H1 (cell line): Measurements from ENCODE around the gene RAB33A. TPM values are rescaled to one million over a fixed set of nuclear protein-coding genes. Genes with fewer than 3 reads are reported as not detected.
A peak's percentile ranks its signal among the peaks of the same experiment; 100 is the strongest.

ENCODE experiments used
- CTCF ChIA-PET: fragments of 300-600 bp; sonication (Branson Sonifier 250); formaldehyde crosslinking; loops from one replicate; lab custom pipeline; 2021; ENCODE audit not compliant: partially characterized antibody; lab: Charles Lee
- POLR2A ChIA-PET: fragments of 300-600 bp; sonication (Branson Sonifier 250); formaldehyde crosslinking; loops from one replicate; lab custom pipeline; 2021; ENCODE audit warnings: inconsistent platforms; ENCODE audit not compliant: partially characterized antibody; lab: Charles Lee
- DNase-seq, 2 experiments: peaks; one replicate each; pipeline versions ENCODE4 v3.0.0 to v3.0.0-alpha.2; 2010 to 2022; ENCODE audit warnings: low spot score in 2 of 2, low read depth in 1 of 2, mixed read lengths in 1 of 2
- FAIRE-seq: peaks from 2 replicates; lab custom pipeline; 2011; peaks lifted over from hg19 to GRCh38; lab: Jason Lieb, UNC
- H2AFZ ChIP-seq: 2 replicates; pipeline ENCODE4 v1.8.1; 2012; ENCODE audit warnings: low read length, inconsistent platforms
- H2AK5ac ChIP-seq: 2 replicates; pipeline ENCODE4 v1.6.1; 2013; ENCODE audit warnings: low read depth, low read length
- H2BK120ac ChIP-seq: replicated peaks from 2 replicates; pipeline ENCODE3; 2013; ENCODE audit warnings: low read depth, low read length, inconsistent platforms
- H2BK12ac ChIP-seq: 2 replicates; pipeline ENCODE4 v1.6.1; 2013; ENCODE audit warnings: low read depth, low read length
- H2BK15ac ChIP-seq: 2 replicates; pipeline ENCODE4 v1.6.1; 2013; ENCODE audit warnings: low read length
- H2BK20ac ChIP-seq: 2 replicates; pipeline ENCODE4 v1.6.1; 2013; ENCODE audit warnings: low read length
- H2BK5ac ChIP-seq: 2 replicates; pipeline ENCODE4 v1.6.1; 2013; ENCODE audit warnings: low read depth, low read length
- H3K14ac ChIP-seq: 2 replicates; pipeline ENCODE4 v1.6.1; 2013; ENCODE audit warnings: inconsistent platforms; ENCODE audit not compliant: insufficient read length
- H3K18ac ChIP-seq: 2 replicates; pipeline ENCODE4 v1.6.1; 2013; ENCODE audit warnings: low read length; ENCODE audit errors: extremely low read depth
- H3K23ac ChIP-seq: 2 replicates; pipeline ENCODE4 v1.6.1; 2013; ENCODE audit warnings: inconsistent platforms; ENCODE audit not compliant: insufficient read length
- H3K23me2 ChIP-seq: 2 replicates; pipeline ENCODE4 v1.6.1; 2013; ENCODE audit warnings: low read depth, low read length
- H3K27ac ChIP-seq: 2 replicates; pipeline ENCODE4 v1.6.1; 2011; ENCODE audit warnings: low read depth, low read length, inconsistent platforms
- H3K27me3 ChIP-seq, 4 experiments: replicated peaks in 1 of 4; 1 replicate in 1 of 4; 2 replicates in 3 of 4; pipeline versions ENCODE4 v1.6.1 to v1.8.1; 2011 to 2013; ENCODE audit warnings: low read length in 3 of 4, mild to moderate bottlenecking in 3 of 4, inconsistent platforms in 2 of 4, mixed read lengths in 2 of 4, moderate library complexity in 1 of 4; ENCODE audit not compliant: control insufficient read depth in 3 of 4, insufficient read depth in 3 of 4; ENCODE audit errors: extremely low read depth in 1 of 4
- H3K36me3 ChIP-seq, 4 experiments: 2 replicates each; pipeline versions ENCODE4 v1.6.1 to v1.8.1; 2011 to 2013; ENCODE audit warnings: mild to moderate bottlenecking in 4 of 4, low read length in 3 of 4, moderate library complexity in 2 of 4, control low read depth in 1 of 4, inconsistent platforms in 1 of 4; ENCODE audit not compliant: insufficient read depth in 4 of 4, control insufficient read depth in 2 of 4
- H3K4ac ChIP-seq: replicated peaks from 2 replicates; pipeline ENCODE3; 2013; ENCODE audit warnings: low read length, low read depth, mixed read lengths, inconsistent platforms; ENCODE audit not compliant: insufficient read length
- H3K4me1 ChIP-seq, 4 experiments: replicated peaks in 1 of 4; 1 replicate in 1 of 4; 2 replicates in 3 of 4; pipeline versions ENCODE4 v1.6.1 to v1.8.1; 2011 to 2013; ENCODE audit warnings: low read length in 3 of 4, inconsistent platforms in 2 of 4, mixed read lengths in 1 of 4; ENCODE audit not compliant: insufficient read depth in 4 of 4, control insufficient read depth in 3 of 4
- H3K4me2 ChIP-seq, 2 experiments: 2 replicates each; pipeline versions ENCODE4 v1.6.1 to v1.8.1; 2011 to 2013; ENCODE audit warnings: low read depth in 2 of 2, low read length in 2 of 2, control low read depth in 1 of 2, inconsistent platforms in 1 of 2, mild to moderate bottlenecking in 1 of 2; ENCODE audit not compliant: insufficient read depth in 1 of 2
- H3K4me3 ChIP-seq, 4 experiments: fragments of 200-600, 300-600 bp in 1 of 4; sonication (generic), shearing (Covaris generic), sonication (Bioruptor Twin) in 1 of 4; 2 replicates each; pipeline versions ENCODE4 v1.5.1 to v1.8.1; 2011 to 2016; ENCODE audit warnings: low read length in 4 of 4, low read depth in 3 of 4, control low read depth in 2 of 4, inconsistent platforms in 2 of 4, mild to moderate bottlenecking in 2 of 4, mixed read lengths in 1 of 4, moderate library complexity in 1 of 4; ENCODE audit not compliant: insufficient read depth in 2 of 4; ENCODE audit errors: extremely low read depth in 1 of 4
- H3K56ac ChIP-seq: replicated peaks from 2 replicates; pipeline ENCODE3; 2013; ENCODE audit warnings: low read depth, mild to moderate bottlenecking, mixed read lengths, low read length, inconsistent platforms; ENCODE audit not compliant: insufficient read length
- H3K79me1 ChIP-seq: 2 replicates; pipeline ENCODE4 v1.6.1; 2013; ENCODE audit warnings: low read depth, low read length, control low read depth
- H3K79me2 ChIP-seq, 2 experiments: 2 replicates each; pipeline versions ENCODE4 v1.6.1 to v1.8.1; 2012 to 2013; ENCODE audit warnings: low read length in 2 of 2, mild to moderate bottlenecking in 2 of 2, inconsistent platforms in 1 of 2; ENCODE audit not compliant: insufficient read depth in 2 of 2, control insufficient read depth in 1 of 2
- H3K9ac ChIP-seq, 4 experiments: replicated peaks in 1 of 4; 1 replicate in 1 of 4; 2 replicates in 3 of 4; pipeline versions ENCODE4 v1.6.1 to v1.8.1; 2011 to 2013; ENCODE audit warnings: low read depth in 3 of 4, low read length in 3 of 4, control low read depth in 2 of 4, mild to moderate bottlenecking in 2 of 4, moderate library complexity in 2 of 4, inconsistent platforms in 1 of 4; ENCODE audit errors: extremely low read depth in 1 of 4
- H3K9me3 ChIP-seq, 2 experiments: 2 replicates each; pipeline versions ENCODE4 v1.6.1 to v1.8.1; 2012 to 2013; ENCODE audit warnings: mild to moderate bottlenecking in 2 of 2, moderate library complexity in 2 of 2, control low read depth in 1 of 2, inconsistent platforms in 1 of 2, low read depth in 1 of 2, low read length in 1 of 2, mixed read lengths in 1 of 2; ENCODE audit not compliant: insufficient read depth in 2 of 2
- H4K20me1 ChIP-seq, 2 experiments: replicated peaks in 1 of 2; 2 replicates each; pipeline versions ENCODE3 to v1.8.1; 2011 to 2013; ENCODE audit warnings: inconsistent platforms in 2 of 2, low read length in 2 of 2, mild to moderate bottlenecking in 1 of 2; ENCODE audit not compliant: insufficient read depth in 2 of 2, control insufficient read depth in 1 of 2
- H4K5ac ChIP-seq: 2 replicates; pipeline ENCODE4 v1.6.1; 2013; ENCODE audit warnings: low read length, low read depth, mixed read lengths, inconsistent platforms; ENCODE audit not compliant: insufficient read length
- H4K8ac ChIP-seq: 2 replicates; pipeline ENCODE4 v1.8.0; 2013; ENCODE audit warnings: mild to moderate bottlenecking, moderate library complexity, low read length, inconsistent platforms; ENCODE audit not compliant: insufficient read depth; ENCODE audit errors: extremely low read depth
- H4K91ac ChIP-seq: replicated peaks from 2 replicates; pipeline ENCODE3; 2013; ENCODE audit warnings: low read length, mixed read lengths, inconsistent platforms; ENCODE audit not compliant: insufficient read length
- EZH2 ChIP-seq: fragments of 200-600 bp; sonication (generic); IDR thresholded peaks from 2 replicates; pipeline ENCODE4 v1.7.1; 2012; ENCODE audit warnings: low read depth, mild to moderate bottlenecking, moderate library complexity, low read length, inconsistent platforms; ENCODE audit not compliant: severe bottlenecking
- HDAC6 ChIP-seq: IDR thresholded peaks from one replicate; pipeline ENCODE4 v1.7.1; 2012; ENCODE audit warnings: low read depth, mild to moderate bottlenecking, inconsistent platforms, low read length, moderate library complexity
- KDM4A ChIP-seq: IDR thresholded peaks from one replicate; pipeline ENCODE4 v1.7.1; 2012; ENCODE audit warnings: low read depth, mild to moderate bottlenecking, moderate library complexity, low read length, inconsistent platforms; ENCODE audit not compliant: severe bottlenecking
- MAX ChIP-seq: IDR thresholded peaks from 2 replicates; pipeline ENCODE4 v1.6.1; 2012; ENCODE audit warnings: inconsistent platforms
- POLR2AphosphoS5 ChIP-seq: IDR thresholded peaks from 2 replicates; pipeline ENCODE4 v1.6.1; 2011; ENCODE audit warnings: low read depth, low read length
- SIX5 ChIP-seq: IDR thresholded peaks from 2 replicates; pipeline ENCODE4 v1.6.1; 2011; ENCODE audit warnings: mild to moderate bottlenecking, low read depth, low read length
- YY1 ChIP-seq: IDR thresholded peaks from 2 replicates; pipeline ENCODE4 v1.6.1; 2011; ENCODE audit warnings: low read depth, mild to moderate bottlenecking, low read length
- WGBS, 2 experiments: shearing (Covaris generic) in 1 of 2; methylation state at CpG; one replicate each; pipeline versions ENCODE4 v1.1.6 to v1.1.7; 2013 to 2015; ENCODE audit warnings: low lambda C conversion rate in 2 of 2, mixed read lengths in 2 of 2, inconsistent platforms in 1 of 2, low coverage in 1 of 2, missing lambda C conversion rate in 1 of 2; ENCODE audit not compliant: insufficient replicate concordance in 2 of 2, insufficient coverage in 1 of 2, insufficient read length in 1 of 2; ENCODE audit errors: extremely low coverage in 1 of 2, missing lambda C conversion rate in 1 of 2; 5-methylcytosine and 5-hydroxymethylcytosine counted together
- long read RNA-seq, 2 experiments: library from RNA in 1 of 2; library from capped mRNA in 1 of 2; stranded (forward); transcript quantifications; one replicate each; pipeline ENCODE4 v2.0.0, GENCODE V29; 2021; ENCODE audit warnings: inconsistent platforms in 1 of 2
- polyA minus RNA-seq, 3 experiments: library from RNA; depleted of rRNA, polyadenylated mRNA; stranded (reverse); fragments of >200 nt; gene quantifications; 1 replicate in 2 of 3; 2 replicates in 1 of 3; pipeline ENCODE4 v1.2.3, GENCODE V29; 2011
- polyA plus RNA-seq, 7 experiments: library from polyadenylated mRNA; depleted of rRNA in 3 of 7; stranded (reverse) in 5 of 7; unstranded in 2 of 7; fragments of >200 nt in 5 of 7; fragments of 200-250 nt in 2 of 7; gene quantifications; 1 replicate in 5 of 7; 2 replicates in 1 of 7; 4 replicates in 1 of 7; pipeline versions ENCODE4 v1.2.1 to v1.2.3, GENCODE V29; 2011 to 2013; ENCODE audit warnings: missing spikeins in 2 of 7, mixed read lengths in 2 of 7
- total RNA-seq: library from RNA; stranded (reverse); fragmentation: NEBNext Ultra II Directional; extraction: Animal tissue kit (Norgen Biotek cat#: 25700); gene quantifications from 2 replicates; pipeline ENCODE4 v1.2.1, GENCODE V29; 2021
- TF ChIP-seq, protein P1 (sequence below): IDR thresholded peaks from 2 replicates; pipeline ENCODE4 v1.6.1; 2012; ENCODE audit warnings: inconsistent platforms

The RAB33A gene
- total RNA-seq (2.8 and 3.9 TPM in 2 replicates), polyA plus RNA-seq (2011; rRNA removed) (4.1 and 4.6 TPM in 2 replicates), polyA minus RNA-seq (2011; rRNA and poly(A)+ RNA removed) (3.1 and 4.6 TPM in 2 replicates)
- polyA plus RNA-seq (2011; cell fraction: cytosol; rRNA removed): 5.0 TPM
- 3.3 TPM for polyA plus RNA-seq (2011; cell fraction: nucleus; rRNA removed)
- polyA plus RNA-seq (2012, experiment 1 of 2): 3.7 to 4.6 TPM (median 4.0 TPM) in 4 replicates
- polyA plus RNA-seq (2012, experiment 2 of 2): 4.9 TPM
- 3.8 TPM for polyA plus RNA-seq (2013, experiment 1 of 2)
- polyA plus RNA-seq (2013, experiment 2 of 2): 4.0 TPM
- 3.0 TPM for polyA minus RNA-seq (2011; cell fraction: cytosol; rRNA and poly(A)+ RNA removed)
- polyA minus RNA-seq (2011; cell fraction: nucleus; rRNA and poly(A)+ RNA removed): 2.2 TPM
- long read RNA-seq, experiment 1, transcript RAB33A-201 (2 exons, 1,258 nt): major isoform, 6 of 6 reads
- long read RNA-seq, experiment 1, partial matches to known transcripts: 0 of 6 reads
- long read RNA-seq, experiment 1, other reads (novel, unspliced or antisense): 0 of 6 reads
- long read RNA-seq, experiment 2, partial matches to known transcripts: 0 of 2 reads
- long read RNA-seq, experiment 2, other reads (novel, unspliced or antisense): 0 of 2 reads

- H3K14ac ChIP-seq: peak within 1 kb of the TSS; percentile 63
- H3K36me3 ChIP-seq: no peaks in the 10 kb centered on the region
- no peak within 1 kb of the TSS for H2AK5ac ChIP-seq
- WGBS, 2 experiments: 5% methylated on average over 4 of the region's 61 CpGs; no CpG with 5 or more reads in 1 of the 2 experiments
- FAIRE-seq: no peak
- H3K4me3 ChIP-seq: peak within 1 kb of the TSS; percentile 53 to 75 (median 64)
- H3K4me2 ChIP-seq: peak within 1 kb of the TSS; percentile 88 to 95
- H3K23me2 ChIP-seq: peaks cover 13% of the 10 kb centered on the region; the same call in 1 of the 2 replicates
- peaks cover 0 to 11% (median 9%) of the 10 kb centered on the region in 4 experiments; a peak in 6 of 7 replicates for H3K27me3 ChIP-seq
- H3K18ac ChIP-seq: peak within 1 kb of the TSS; percentile 78
- H3K56ac ChIP-seq: no peak within 1 kb of the TSS
- H2BK120ac ChIP-seq: peak within 1 kb of the TSS; percentile 43
- H3K23ac ChIP-seq: no peak within 1 kb of the TSS
- DNase-seq: peak in 1 of 2 experiments; percentile 57
- H2AFZ ChIP-seq: peak within 1 kb of the TSS; percentile 92
- ChIA-PET CTCF (interaction anchor here (0.7 to 2.2 kb wide), 5 partner anchors 9 to 246 kb away, joined by 3 to 8 read pairs (median 3); no protein-coding TSS in a partner anchor), POLR2A (interaction anchor here (0.6 to 1.9 kb wide), 3 partner anchors 10 to 110 kb away, joined by 4 to 5 read pairs (median 4); no protein-coding TSS in a partner anchor)
- H3K9me3 ChIP-seq: no peaks in the 10 kb centered on the region
- H2BK15ac ChIP-seq: peak within 1 kb of the TSS; percentile 88; the same call in 1 of the 2 replicates
- H4K8ac ChIP-seq: peak within 1 kb of the TSS; percentile 85
- no peak within 1 kb of the TSS; the same call in 1 of the 2 replicates for H3K27ac ChIP-seq
- H3K4ac ChIP-seq: peak within 1 kb of the TSS; percentile 8
- H2BK12ac ChIP-seq: no peak within 1 kb of the TSS
- no peaks in the 10 kb centered on the region for H4K20me1 ChIP-seq
- peak within 1 kb of the TSS; percentile 89 for H4K91ac ChIP-seq
- peaks cover 0 to 6% (median 0%) of the 10 kb centered on the region in 4 experiments; a peak in 4 of 7 replicates for H3K4me1 ChIP-seq
- peak within 1 kb of the TSS; percentile 66; the same call in 1 of the 2 replicates for H2BK5ac ChIP-seq
- peak within 1 kb of the TSS in 2 of 4 experiments; percentile 5 to 40; a peak in 1 of 7 replicates for H3K9ac ChIP-seq
- H3K79me1 ChIP-seq: no peaks in the 10 kb centered on the region
- H3K79me2 ChIP-seq: no peaks in the 10 kb centered on the region; a peak in 1 of 4 replicates
- peak within 1 kb of the TSS; percentile 65 for H4K5ac ChIP-seq
- no peak within 1 kb of the TSS for H2BK20ac ChIP-seq
- TF ChIP-seq YY1 (no peak), HDAC6 (no peak), EZH2 (peak; percentile 46), MAX (peak; percentile 26; the same call in 1 of the 2 replicates), KDM4A (peak; percentile 67), POLR2AphosphoS5 (no peak), SIX5 (no peak)
- TF ChIP-seq, protein P1, sequence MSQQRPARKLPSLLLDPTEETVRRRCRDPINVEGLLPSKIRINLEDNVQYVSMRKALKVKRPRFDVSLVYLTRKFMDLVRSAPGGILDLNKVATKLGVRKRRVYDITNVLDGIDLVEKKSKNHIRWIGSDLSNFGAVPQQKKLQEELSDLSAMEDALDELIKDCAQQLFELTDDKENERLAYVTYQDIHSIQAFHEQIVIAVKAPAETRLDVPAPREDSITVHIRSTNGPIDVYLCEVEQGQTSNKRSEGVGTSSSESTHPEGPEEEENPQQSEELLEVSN: no peak
Measured at GRCh38 chrX:130171446-130172126, at the start of gene RAB33A. RAB33A (plus strand) TSS chrX:130171962; CDS start chrX:130172063, 101 bp downstream.
